NCI-H2081 treated with DMSO at 0.1 percent for 48 hours (cell line): ENCODE data around the gene HES2.
A peak's percentile ranks its signal among the peaks of the same experiment; 100 is the strongest.
"Not testable (repeated sequence)": the region's sequence is repeated elsewhere in the genome, so short reads cannot be mapped to it uniquely, and the experiment has no call there.

Experiments
- DNase-seq: peaks from one replicate; lab custom pipeline; 2025; lab: John Stamatoyannopoulos, UW

Gene HES2

GRCh38 chr1:6437012-6437700 lies 17.4 kb upstream of the HES2 start:
- DNase-seq = peak; percentile 41

- DNase-seq = not testable (repeated sequence)
These were observed 16.6 kb upstream of the HES2 start for GRCh38 chr1:6436277-6436676.

- no peak for DNase-seq
These were observed 15.8 kb upstream of the HES2 start for GRCh38 chr1:6435547-6435946.

- DNase-seq = no peak
These were observed 15.4 kb upstream of the HES2 start for GRCh38 chr1:6435129-6435528.

GRCh38 chr1:6434186-6434585 lies 14.5 kb upstream of the HES2 start:
- no peak for DNase-seq

GRCh38 chr1:6431645-6432579 lies 12.2 kb upstream of the HES2 start:
- not testable (repeated sequence) for DNase-seq

GRCh38 chr1:6429660-6430411 lies 10.1 kb upstream of the HES2 start:
- DNase-seq = not testable (repeated sequence)

GRCh38 chr1:6428453-6428852 lies 8.7 kb upstream of the HES2 start:
- not testable (repeated sequence) for DNase-seq

- DNase-seq = no peak
These were observed 8.0 kb upstream of the HES2 start for GRCh38 chr1:6427441-6428390.

GRCh38 chr1:6426972-6427350 lies 7.2 kb upstream of the HES2 start:
- DNase-seq = no peak

- DNase-seq = no peak
These were observed 6.7 kb upstream of the HES2 start for GRCh38 chr1:6426277-6426971.

GRCh38 chr1:6425658-6426057 lies 5.9 kb upstream of the HES2 start:
- DNase-seq = no peak

- DNase-seq = no peak
These were observed 5.2 kb upstream of the HES2 start, which contains the start of gene ESPN for GRCh38 chr1:6424619-6425593. Gene ESPN (plus strand): TSS chr1:6424776. CDS start chr1:6424956, 180 bp downstream.

- no peak for DNase-seq
These were observed 4.4 kb upstream of the HES2 start for GRCh38 chr1:6424000-6424565.

GRCh38 chr1:6423321-6423999 lies 3.7 kb upstream of the HES2 start:
- no peak for DNase-seq

- no peak for DNase-seq
These were observed 1.5 kb upstream of the HES2 start for GRCh38 chr1:6421266-6421665.

GRCh38 chr1:6420454-6421042 lies 829 bp upstream of the HES2 start:
- DNase-seq = no peak

- DNase-seq = no peak
These were observed 319 bp downstream of the HES2 start for GRCh38 chr1:6419397-6419803.
